T-helper 17 cell (primary cell): Measurements from ENCODE around the gene AOAH. TPM values are rescaled to one million over a fixed set of nuclear protein-coding genes. Genes with fewer than 3 reads are reported as not detected.
"Not testable (repeated sequence)": the region's sequence is repeated elsewhere in the genome, so short reads cannot be mapped to it uniquely, and the experiment has no call there.

Experiments used
- ATAC-seq: fragments of 150-1000 bp; cut with Tn5 transposase; 2 replicates; pipeline ENCODE4 v1.10.0; 2021; ENCODE audit warnings: mild to moderate bottlenecking, moderate library complexity
- DNase-seq, 3 donors: peaks; one replicate each; pipeline versions ENCODE4 v3.0.0 to v3.0.0-alpha.2; 2020 to 2021
- H3K9me3 ChIP-seq: one replicate; pipeline ENCODE4 v1.7.0; 2013; ENCODE audit warnings: low read length, mild to moderate bottlenecking; ENCODE audit not compliant: control insufficient read depth, poor library complexity, severe bottlenecking
- H3K27ac Mint-ChIP-seq: one replicate; pipeline ENCODE4 v1.8.0; 2022; ENCODE audit warnings: mild to moderate bottlenecking, moderate library complexity, mixed read lengths
- H3K27me3 Mint-ChIP-seq: one replicate; pipeline ENCODE4 v1.8.0; 2022; ENCODE audit warnings: mixed read lengths
- H3K36me3 Mint-ChIP-seq: one replicate; pipeline ENCODE4 v1.8.0; 2022; ENCODE audit warnings: low read depth, mixed read lengths
- H3K4me1 Mint-ChIP-seq: one replicate; pipeline ENCODE4 v1.8.0; 2022; ENCODE audit warnings: mild to moderate bottlenecking, mixed read lengths
- H3K4me3 Mint-ChIP-seq: one replicate; pipeline ENCODE4 v1.8.0; 2022; ENCODE audit warnings: mild to moderate bottlenecking, moderate library complexity, mixed read lengths
- total RNA-seq, 4 donors: library from RNA in 2 of 4; stranded (reverse) in 2 of 4; gene quantifications; one replicate each; pipeline ENCODE4 v1.2.3 and lab custom pipeline; 2022 to 2026

AOAH gene
- total RNA-seq, 2 donors from 2014 or later = 2.6 to 7.0 TPM

GRCh38 chr7:36490419-36490830, 233.9 kb downstream of the AOAH start:
- Mint-ChIP-seq H3K27me3 (peaks cover 28% of the 10 kb centered on the region), H3K27ac (no peak overlapping the region), H3K4me1 (peaks cover 6% of the 10 kb centered on the region), H3K36me3 (peaks cover 2% of the 10 kb centered on the region), H3K4me3 (no peak overlapping the region)
- DNase-seq (no peak), ATAC-seq (no peak)
- no peaks in the 10 kb centered on the region for H3K9me3 ChIP-seq

GRCh38 chr7:36488672-36489071, 235.6 kb downstream of the AOAH start:
- ATAC-seq, H3K9me3 ChIP-seq: not testable (repeated sequence)

GRCh38 chr7:36487756-36488336, 236.4 kb downstream of the AOAH start:
- ATAC-seq = peak; percentile 76
- H3K4me3 Mint-ChIP-seq = no peak overlapping the region
- H3K36me3 Mint-ChIP-seq = no peaks in the 10 kb centered on the region
- no peaks in the 10 kb centered on the region for H3K9me3 ChIP-seq
- DNase-seq = peak in 1 of 3 donors; percentile 17
- H3K27me3 Mint-ChIP-seq = peaks cover 25% of the 10 kb centered on the region
- H3K4me1 Mint-ChIP-seq = peaks cover 2% of the 10 kb centered on the region
- no peak overlapping the region for H3K27ac Mint-ChIP-seq

More at GRCh38 chr7:36488672-36489071, 235.6 kb downstream of the AOAH start:
- H3K36me3 Mint-ChIP-seq, H3K27ac Mint-ChIP-seq, DNase-seq, H3K4me1 Mint-ChIP-seq, H3K4me3 Mint-ChIP-seq: not testable (repeated sequence)
- H3K27me3 Mint-ChIP-seq = peaks cover 21% of the 10 kb centered on the region

GRCh38 chr7:36486336-36486735, 238.0 kb downstream of the AOAH start:
- no peak overlapping the region for H3K27ac Mint-ChIP-seq
- ATAC-seq = no peak
- peaks cover 7% of the 10 kb centered on the region for H3K4me1 Mint-ChIP-seq

GRCh38 chr7:36484265-36484664, 240.0 kb downstream of the AOAH start:
- Mint-ChIP-seq H3K4me1 (peaks cover 7% of the 10 kb centered on the region), H3K27me3 (peaks cover 24% of the 10 kb centered on the region), H3K4me3 (no peak overlapping the region), H3K27ac (no peak overlapping the region), H3K36me3 (no peaks in the 10 kb centered on the region)
- H3K9me3 ChIP-seq = no peaks in the 10 kb centered on the region
- ATAC-seq (no peak), DNase-seq (no peak)

More at GRCh38 chr7:36486336-36486735, 238.0 kb downstream of the AOAH start:
- H3K36me3 Mint-ChIP-seq = no peaks in the 10 kb centered on the region
- H3K27me3 Mint-ChIP-seq = peaks cover 31% of the 10 kb centered on the region
- no peak for DNase-seq
- H3K4me3 Mint-ChIP-seq = no peak overlapping the region
- no peaks in the 10 kb centered on the region for H3K9me3 ChIP-seq

GRCh38 chr7:36483853-36484252, 240.4 kb downstream of the AOAH start:
- not testable (repeated sequence) for H3K4me1 Mint-ChIP-seq, H3K4me3 Mint-ChIP-seq, H3K36me3 Mint-ChIP-seq, H3K27ac Mint-ChIP-seq, ATAC-seq, DNase-seq, H3K9me3 ChIP-seq
- H3K27me3 Mint-ChIP-seq = peaks cover 20% of the 10 kb centered on the region

- Mint-ChIP-seq H3K36me3 (no peaks in the 10 kb centered on the region), H3K27ac (no peak overlapping the region), H3K4me3 (no peak overlapping the region), H3K4me1 (peaks cover 12% of the 10 kb centered on the region), H3K27me3 (peaks cover 10% of the 10 kb centered on the region)
- ATAC-seq (no peak), DNase-seq (no peak)
- no peaks in the 10 kb centered on the region for H3K9me3 ChIP-seq
These were observed 245.5 kb downstream of the AOAH start for GRCh38 chr7:36478745-36479144.

GRCh38 chr7:36475381-36475780, 248.9 kb downstream of the AOAH start:
- no peak for ATAC-seq
- Mint-ChIP-seq H3K4me1 (peaks cover 8% of the 10 kb centered on the region), H3K36me3 (no peaks in the 10 kb centered on the region)

GRCh38 chr7:36475011-36475342, 249.3 kb downstream of the AOAH start:
- Mint-ChIP-seq H3K4me1 (peaks cover 8% of the 10 kb centered on the region), H3K27me3 (no peaks in the 10 kb centered on the region), H3K4me3 (no peak overlapping the region), H3K36me3 (no peaks in the 10 kb centered on the region), H3K27ac (no peak overlapping the region)
- DNase-seq (no peak), ATAC-seq (no peak)
- no peaks in the 10 kb centered on the region for H3K9me3 ChIP-seq

More at GRCh38 chr7:36475381-36475780, 248.9 kb downstream of the AOAH start:
- H3K27ac Mint-ChIP-seq = no peak overlapping the region
- no peak for DNase-seq
- H3K4me3 Mint-ChIP-seq = no peak overlapping the region
- no peaks in the 10 kb centered on the region for H3K9me3 ChIP-seq
- no peaks in the 10 kb centered on the region for H3K27me3 Mint-ChIP-seq

- no peak for ATAC-seq
- no peaks in the 10 kb centered on the region for H3K9me3 ChIP-seq
- Mint-ChIP-seq H3K27ac (no peak overlapping the region), H3K36me3 (no peaks in the 10 kb centered on the region), H3K4me3 (no peak overlapping the region), H3K27me3 (no peaks in the 10 kb centered on the region), H3K4me1 (peaks cover 8% of the 10 kb centered on the region)
- no peak for DNase-seq
These were observed 249.8 kb downstream of the AOAH start for GRCh38 chr7:36474283-36475010.

- no peak overlapping the region for H3K4me3 Mint-ChIP-seq
- H3K9me3 ChIP-seq = no peaks in the 10 kb centered on the region
- peaks cover 3% of the 10 kb centered on the region for H3K27me3 Mint-ChIP-seq
- no peak overlapping the region for H3K27ac Mint-ChIP-seq
- H3K36me3 Mint-ChIP-seq = no peaks in the 10 kb centered on the region
- ATAC-seq (no peak), DNase-seq (no peak)
- peaks cover 8% of the 10 kb centered on the region for H3K4me1 Mint-ChIP-seq
These were observed 250.6 kb downstream of the AOAH start for GRCh38 chr7:36473454-36474282.

- ATAC-seq = no peak
These were observed 252.1 kb downstream of the AOAH start for GRCh38 chr7:36472141-36472729.

GRCh38 chr7:36469236-36469635, 255.1 kb downstream of the AOAH start:
- DNase-seq (no peak), ATAC-seq (no peak)
- Mint-ChIP-seq H3K4me3 (no peak overlapping the region), H3K36me3 (no peaks in the 10 kb centered on the region), H3K27ac (no peak overlapping the region), H3K27me3 (peaks cover 15% of the 10 kb centered on the region), H3K4me1 (peaks cover 5% of the 10 kb centered on the region)
- no peaks in the 10 kb centered on the region for H3K9me3 ChIP-seq

More at GRCh38 chr7:36472141-36472729, 252.1 kb downstream of the AOAH start:
- DNase-seq = no peak
- H3K27me3 Mint-ChIP-seq = peaks cover 14% of the 10 kb centered on the region
- H3K9me3 ChIP-seq = no peaks in the 10 kb centered on the region
- H3K27ac Mint-ChIP-seq = no peak overlapping the region
- peaks cover 8% of the 10 kb centered on the region for H3K4me1 Mint-ChIP-seq
- no peaks in the 10 kb centered on the region for H3K36me3 Mint-ChIP-seq
- no peak overlapping the region for H3K4me3 Mint-ChIP-seq
